ENCODE results near the gene PAQR6.

The PAQR6 gene

GRCh38 chr1:156286061-156286460, 38.2 kb upstream of the PAQR6 start:
- no peak for DNase-seq
- ChIA-PET CTCF (interaction anchor here (0.9 to 1.1 kb wide), 3 partner anchors 8 to 36 kb away, joined by 3 to 4 read pairs (median 3); no protein-coding TSS in a partner anchor), POLR2A (no interaction called here)

GRCh38 chr1:156285437-156285836, 37.6 kb upstream of the PAQR6 start:
- Histone ChIP-seq H3K36me3 (ENCODE audit: control insufficient read depth in 4 of 4, insufficient read depth in 4 of 4, low read length in 3 of 4) (peaks cover 0 to 20% (median 8%) of the 10 kb centered on the region in 4 experiments), H3K4me3 (ENCODE audit: control insufficient read depth in 1 of 7, extremely low read depth in 1 of 7, insufficient read depth in 4 of 7, low read depth in 2 of 7, low read length in 6 of 7) (no peak overlapping the region), H3K9me3 (ENCODE audit: control extremely low read depth in 1 of 5, control insufficient read depth in 4 of 5, insufficient read depth in 2 of 5, low read depth in 1 of 5, low read length in 4 of 5) (no peaks in the 10 kb centered on the region), H3K27me3 (replicated peaks in 2 of 5; ENCODE audit: control insufficient read depth in 4 of 5, insufficient read depth in 5 of 5, low read length in 4 of 5) (no peaks in the 10 kb centered on the region), H3K4me1 (ENCODE audit: control extremely low read depth in 1 of 4, control insufficient read depth in 4 of 4, insufficient read depth in 4 of 4, low read length in 3 of 4) (peaks cover 11 to 25% (median 21%) of the 10 kb centered on the region in 4 experiments), H3K27ac (ENCODE audit: insufficient read depth in 1 of 2, low read depth in 1 of 2, low read length in 2 of 2, poor library complexity in 1 of 2, severe bottlenecking in 2 of 2) (no peak overlapping the region)
- DNase-seq = no peak
- CTCF ChIA-PET = interaction anchor here (0.8 to 0.9 kb wide), 2 partner anchors 9 to 21 kb away, joined by 3 read pairs; no protein-coding TSS in a partner anchor
- POLR2A ChIA-PET = no interaction called here
- 94% methylated on average over 19 of the region's 21 CpGs for WGBS (ENCODE audit: insufficient coverage)

More at GRCh38 chr1:156286061-156286460, 38.2 kb upstream of the PAQR6 start:
- H3K36me3 ChIP-seq (ENCODE audit: control insufficient read depth in 4 of 4, insufficient read depth in 4 of 4, low read length in 3 of 4) = peaks cover 0 to 21% (median 8%) of the 10 kb centered on the region in 4 experiments
- 93% methylated on average over 6 of the region's 8 CpGs for WGBS (ENCODE audit: insufficient coverage)
- H3K27ac ChIP-seq (ENCODE audit: insufficient read depth in 1 of 2, low read depth in 1 of 2, low read length in 2 of 2, poor library complexity in 1 of 2, severe bottlenecking in 2 of 2) = no peak overlapping the region
- no peak overlapping the region for H3K4me3 ChIP-seq (ENCODE audit: control insufficient read depth in 1 of 7, extremely low read depth in 1 of 7, insufficient read depth in 4 of 7, low read depth in 2 of 7, low read length in 6 of 7)
- no peaks in the 10 kb centered on the region for H3K9me3 ChIP-seq (ENCODE audit: control extremely low read depth in 1 of 5, control insufficient read depth in 4 of 5, insufficient read depth in 2 of 5, low read depth in 1 of 5, low read length in 4 of 5)
- no peaks in the 10 kb centered on the region for H3K27me3 ChIP-seq (replicated peaks in 2 of 5; ENCODE audit: control insufficient read depth in 4 of 5, insufficient read depth in 5 of 5, low read length in 4 of 5)
- H3K4me1 ChIP-seq (ENCODE audit: control extremely low read depth in 1 of 4, control insufficient read depth in 4 of 4, insufficient read depth in 4 of 4, low read length in 3 of 4) = peaks cover 11 to 26% (median 20%) of the 10 kb centered on the region in 4 experiments

- no peaks in the 10 kb centered on the region for H3K27me3 ChIP-seq (replicated peaks in 2 of 5; ENCODE audit: control insufficient read depth in 4 of 5, insufficient read depth in 5 of 5, low read length in 4 of 5)
- no peak for DNase-seq
- no peak overlapping the region for H3K27ac ChIP-seq (ENCODE audit: insufficient read depth in 1 of 2, low read depth in 1 of 2, low read length in 2 of 2, poor library complexity in 1 of 2, severe bottlenecking in 2 of 2)
- H3K36me3 ChIP-seq (ENCODE audit: control insufficient read depth in 4 of 4, insufficient read depth in 4 of 4, low read length in 3 of 4) = peaks cover 0 to 22% (median 8%) of the 10 kb centered on the region in 4 experiments
- peaks cover 11 to 25% (median 21%) of the 10 kb centered on the region in 4 experiments for H3K4me1 ChIP-seq (ENCODE audit: control extremely low read depth in 1 of 4, control insufficient read depth in 4 of 4, insufficient read depth in 4 of 4, low read length in 3 of 4)
- no peaks in the 10 kb centered on the region for H3K9me3 ChIP-seq (ENCODE audit: control extremely low read depth in 1 of 5, control insufficient read depth in 4 of 5, insufficient read depth in 2 of 5, low read depth in 1 of 5, low read length in 4 of 5)
- ChIA-PET POLR2A (interaction anchor here (0.5 kb wide), 1 partner anchor 190 kb away, joined by 3 read pairs; no protein-coding TSS in a partner anchor), CTCF (interaction anchor here (0.8 to 1.8 kb wide), 2 partner anchors 22 to 35 kb away, joined by 3 to 6 read pairs; no protein-coding TSS in a partner anchor)
- 100% methylated on average over 2 of the region's 4 CpGs for WGBS (ENCODE audit: insufficient coverage)
- no peak overlapping the region for H3K4me3 ChIP-seq (ENCODE audit: control insufficient read depth in 1 of 7, extremely low read depth in 1 of 7, insufficient read depth in 4 of 7, low read depth in 2 of 7, low read length in 6 of 7)
Measured at GRCh38 chr1:156284757-156285156, 36.9 kb upstream of the PAQR6 start.

- peak within 1 kb of the TSS; percentile 48 to 98 (median 90) for H3K4me3 ChIP-seq (ENCODE audit: control insufficient read depth in 1 of 7, extremely low read depth in 1 of 7, insufficient read depth in 4 of 7, low read depth in 2 of 7, low read length in 6 of 7)
- CTCF ChIA-PET = interaction anchor here (0.6 to 2.0 kb wide), 7 partner anchors 11 to 59 kb away, joined by 3 to 6 read pairs (median 4); no protein-coding TSS in a partner anchor
- H3K4me1 ChIP-seq (ENCODE audit: control extremely low read depth in 1 of 4, control insufficient read depth in 4 of 4, insufficient read depth in 4 of 4, low read length in 3 of 4) = peaks cover 11 to 25% (median 21%) of the 10 kb centered on the region in 4 experiments
- H3K36me3 ChIP-seq (ENCODE audit: control insufficient read depth in 4 of 4, insufficient read depth in 4 of 4, low read length in 3 of 4) = peaks cover 0 to 25% (median 9%) of the 10 kb centered on the region in 4 experiments
- no peaks in the 10 kb centered on the region for H3K27me3 ChIP-seq (replicated peaks in 2 of 5; ENCODE audit: control insufficient read depth in 4 of 5, insufficient read depth in 5 of 5, low read length in 4 of 5)
- peak within 1 kb of the TSS; percentile 85 to 95 for H3K27ac ChIP-seq (ENCODE audit: insufficient read depth in 1 of 2, low read depth in 1 of 2, low read length in 2 of 2, poor library complexity in 1 of 2, severe bottlenecking in 2 of 2)
- no peaks in the 10 kb centered on the region for H3K9me3 ChIP-seq (ENCODE audit: control extremely low read depth in 1 of 5, control insufficient read depth in 4 of 5, insufficient read depth in 2 of 5, low read depth in 1 of 5, low read length in 4 of 5)
- WGBS (ENCODE audit: insufficient coverage) = 98% methylated on average over 7 of the region's 7 CpGs
- POLR2A ChIA-PET = interaction anchor here (1.3 kb wide), 1 partner anchor 35 kb away, joined by 3 read pairs; no protein-coding TSS in a partner anchor
- DNase-seq = no peak
Measured at GRCh38 chr1:156284112-156284511, 36.3 kb upstream of the PAQR6 start, which contains the start of gene TMEM79. Gene TMEM79 (plus strand): TSS chr1:156284325. CDS start chr1:156285227, 902 bp downstream.

- POLR2A ChIA-PET = interaction anchor here (0.5 to 1.3 kb wide), 2 partner anchors 36 to 45 kb away, joined by 3 to 4 read pairs; no protein-coding TSS in a partner anchor
- Histone ChIP-seq H3K4me3 (ENCODE audit: control insufficient read depth in 1 of 7, extremely low read depth in 1 of 7, insufficient read depth in 4 of 7, low read depth in 2 of 7, low read length in 6 of 7) (peak overlapping the region in 6 of 7 experiments; percentile 86 to 98 (median 94)), H3K4me1 (ENCODE audit: control extremely low read depth in 1 of 4, control insufficient read depth in 4 of 4, insufficient read depth in 4 of 4, low read length in 3 of 4) (peaks cover 11 to 25% (median 21%) of the 10 kb centered on the region in 4 experiments), H3K36me3 (ENCODE audit: control insufficient read depth in 4 of 4, insufficient read depth in 4 of 4, low read length in 3 of 4) (peaks cover 0 to 28% (median 10%) of the 10 kb centered on the region in 4 experiments), H3K9me3 (ENCODE audit: control extremely low read depth in 1 of 5, control insufficient read depth in 4 of 5, insufficient read depth in 2 of 5, low read depth in 1 of 5, low read length in 4 of 5) (no peaks in the 10 kb centered on the region), H3K27ac (ENCODE audit: insufficient read depth in 1 of 2, low read depth in 1 of 2, low read length in 2 of 2, poor library complexity in 1 of 2, severe bottlenecking in 2 of 2) (peak overlapping the region; percentile 85 to 95), H3K27me3 (replicated peaks in 2 of 5; ENCODE audit: control insufficient read depth in 4 of 5, insufficient read depth in 5 of 5, low read length in 4 of 5) (no peaks in the 10 kb centered on the region)
- WGBS (ENCODE audit: insufficient coverage) = no CpG with 5 or more reads among the region's 1 CpG
- CTCF ChIA-PET = interaction anchor here (1.0 to 2.0 kb wide), 9 partner anchors 8 to 60 kb away, joined by 3 to 6 read pairs (median 4); no protein-coding TSS in a partner anchor
- no peak for DNase-seq
Measured at GRCh38 chr1:156283521-156283920, 35.7 kb upstream of the PAQR6 start.

- peaks cover 11 to 25% (median 21%) of the 10 kb centered on the region in 4 experiments for H3K4me1 ChIP-seq (ENCODE audit: control extremely low read depth in 1 of 4, control insufficient read depth in 4 of 4, insufficient read depth in 4 of 4, low read length in 3 of 4)
- H3K9me3 ChIP-seq (ENCODE audit: control extremely low read depth in 1 of 5, control insufficient read depth in 4 of 5, insufficient read depth in 2 of 5, low read depth in 1 of 5, low read length in 4 of 5) = no peaks in the 10 kb centered on the region
- H3K27me3 ChIP-seq (replicated peaks in 2 of 5; ENCODE audit: control insufficient read depth in 4 of 5, insufficient read depth in 5 of 5, low read length in 4 of 5) = no peaks in the 10 kb centered on the region
- peaks cover 6 to 34% (median 17%) of the 10 kb centered on the region in 4 experiments for H3K36me3 ChIP-seq (ENCODE audit: control insufficient read depth in 4 of 4, insufficient read depth in 4 of 4, low read length in 3 of 4)
- H3K4me3 ChIP-seq (ENCODE audit: control insufficient read depth in 1 of 7, extremely low read depth in 1 of 7, insufficient read depth in 4 of 7, low read depth in 2 of 7, low read length in 6 of 7) = peak within 1 kb of the TSS; percentile 48 to 98 (median 90)
- peak; percentile 99 for DNase-seq
- WGBS (ENCODE audit: insufficient coverage) = 0% methylated on average over 41 of the region's 50 CpGs
- POLR2A ChIA-PET = interaction anchor here (0.6 to 1.3 kb wide), 5 partner anchors 9 to 349 kb away, joined by 3 to 5 read pairs (median 3); no protein-coding TSS in a partner anchor
- CTCF ChIA-PET = interaction anchor here (1.0 to 3.0 kb wide), 10 partner anchors 9 to 61 kb away, joined by 3 to 13 read pairs (median 4); no protein-coding TSS in a partner anchor
- H3K27ac ChIP-seq (ENCODE audit: insufficient read depth in 1 of 2, low read depth in 1 of 2, low read length in 2 of 2, poor library complexity in 1 of 2, severe bottlenecking in 2 of 2) = peak within 1 kb of the TSS; percentile 85 to 95
Measured at GRCh38 chr1:156282479-156283222, 34.8 kb upstream of the PAQR6 start, which contains the start of gene SMG5. Gene SMG5 (minus strand): TSS chr1:156282825. CDS start chr1:156282680, 145 bp downstream.
